Spleen (tissue), 11 donors: ENCODE results near the gene SLC6A20. TPM values are rescaled to one million over a fixed set of nuclear protein-coding genes. Genes with fewer than 3 reads are reported as not detected.

ENCODE experiments used
- DNase-seq: peaks from one replicate; pipeline ENCODE4 v3.0.0-alpha.2; 2020
- H3K27ac ChIP-seq, 8 donors: fragments of 200-600 bp; sonication (generic) in 7 of 8; 1 replicate in 4 of 8; 2 replicates in 4 of 8; pipeline versions ENCODE4 v1.5.0 to v1.8.0; 2016 to 2021; ENCODE audit warnings: inconsistent platforms in 4 of 8, mild to moderate bottlenecking in 4 of 8, moderate library complexity in 1 of 8
- H3K27me3 ChIP-seq, 7 donors: fragments of 200-600 bp; sonication (generic) in 6 of 7; replicated peaks in 1 of 7; 1 replicate in 4 of 7; 2 replicates in 3 of 7; pipeline versions ENCODE4 v1.5.0 to v1.8.0; 2016 to 2021; ENCODE audit warnings: inconsistent platforms in 3 of 7, mild to moderate bottlenecking in 1 of 7
- H3K36me3 ChIP-seq, 6 donors: fragments of 200-600 bp; sonication (generic) in 5 of 6; 1 replicate in 4 of 6; 2 replicates in 2 of 6; pipeline versions ENCODE4 v1.5.0 to v1.8.0; 2016 to 2021; ENCODE audit warnings: inconsistent platforms in 2 of 6
- H3K4me1 ChIP-seq, 6 donors: fragments of 200-600 bp; sonication (generic) in 5 of 6; 1 replicate in 3 of 6; 2 replicates in 3 of 6; pipeline versions ENCODE4 v1.5.0 to v1.8.0; 2016 to 2021; ENCODE audit warnings: inconsistent platforms in 3 of 6
- H3K4me3 ChIP-seq, 8 donors: fragments of 200-600 bp; sonication (generic) in 7 of 8; 1 replicate in 4 of 8; 2 replicates in 4 of 8; pipeline versions ENCODE4 v1.5.0 to v1.8.0; 2016 to 2021; ENCODE audit warnings: inconsistent platforms in 4 of 8, mild to moderate bottlenecking in 4 of 8, moderate library complexity in 2 of 8
- H3K9me3 ChIP-seq, 8 donors: fragments of 200-600 bp; sonication (generic) in 7 of 8; 1 replicate in 4 of 8; 2 replicates in 4 of 8; pipeline versions ENCODE4 v1.5.0 to v1.8.0; 2016 to 2021; ENCODE audit warnings: inconsistent platforms in 4 of 8
- CTCF ChIP-seq, 11 experiments: fragments of 200-600 bp in 7 of 11; fragments of 450-650 bp in 4 of 11; sonication (generic) in 4 of 11; IDR thresholded peaks in 8 of 11; conservative IDR thresholded peaks in 3 of 11; 1 replicate in 7 of 11; 2 replicates in 4 of 11; pipeline versions ENCODE4 v1.4.0 to v1.8.0; 2016 to 2021; ENCODE audit warnings: antibody characterized with exemption in 11 of 11, inconsistent platforms in 4 of 11, mild to moderate bottlenecking in 1 of 11
- POLR2A ChIP-seq, 3 donors: fragments of 450-650 bp; IDR thresholded peaks; one replicate each; pipeline ENCODE4 v1.5.1; 2017; ENCODE audit warnings: antibody characterized with exemption in 3 of 3, mild to moderate bottlenecking in 1 of 3
- POLR2AphosphoS5 ChIP-seq, 3 donors: sonication (generic); formaldehyde crosslinking; IDR thresholded peaks; one replicate each; pipeline ENCODE4 v1.5.1; 2017; ENCODE audit warnings: antibody characterized with exemption in 3 of 3
- WGBS, 5 donors: extraction: QIAGEN DNeasy Blood & Tissue Kit in 3 of 5; methylation state at CpG; one replicate each; pipeline versions ENCODE4 v1.1.5 to v1.1.7; 2013 to 2018; 5-methylcytosine and 5-hydroxymethylcytosine counted together
- intact Hi-C: fragments of 100-400 bp; cut with DNase I; formaldehyde crosslinking; loops from one replicate; pipeline ENCODE4 v1.15.0; 2023; ENCODE audit warnings: low total_unique reads
- polyA plus RNA-seq, 3 donors: library from polyadenylated mRNA; stranded (reverse); fragments of 200-250 nt; gene quantifications; one replicate each; pipeline ENCODE4 v1.2.1, GENCODE V29; 2013
- total RNA-seq, 7 donors: library from RNA; depleted of rRNA in 3 of 7; stranded (reverse); fragments of >200 nt in 3 of 7; fragmentation: NEBNext Ultra II Directional in 4 of 7; extraction: Animal tissue kit (Norgen Biotek cat#: 25700) in 4 of 7; gene quantifications; one replicate each; pipeline versions ENCODE4 v1.1.0 to v1.2.1, GENCODE V29; 2016 to 2021
- donor health status: healthy with polysubstance abuse.
- donor health status: DM: no; HTN: no; CAD: no; lungs with moderate emphysema.
- donor health status: DM: no; HTN: no; CAD: no.
- donor health status: Bipolar disorder and iron deficiency.
- donor health status: healthy.
- donor health status: DM: no; HTN: no; CAD: no.
- donor health status: DM: yes; HTN: yes; CAD: no.

The SLC6A20 gene
- total and polyA plus RNA-seq, 10 donors, result 0.02 to 0.49 (median 0.32) TPM; not detected in 3

- 94 to 98% (median 96%) methylated on average over 8 to 9 of the region's 9 CpGs for WGBS, 5 donors
Observed at GRCh38 chr3:45771166-45771775, 25.1 kb downstream of the SLC6A20 start.

GRCh38 chr3:45765958-45766357, 30.4 kb downstream of the SLC6A20 start:
- H3K4me3 ChIP-seq, result no peak overlapping the region
- WGBS, 5 donors, result 85 to 88% (median 87%) methylated on average over 8 of the region's 8 CpGs
- H3K4me1 ChIP-seq, result peaks cover 0 to 7% (median 4%) of the 10 kb centered on the region in 6 donors
- no peak overlapping the region for H3K27ac ChIP-seq
- peaks cover 0 to 5% (median 0%) of the 10 kb centered on the region in 7 donors for H3K27me3 ChIP-seq
- intact Hi-C loops, result loop anchor here (10.0 kb wide), 1 partner anchor 309 kb away; no protein-coding TSS in a partner anchor
- H3K36me3 ChIP-seq, result no peaks in the 10 kb centered on the region
- TF ChIP-seq CTCF (IDR thresholded peaks at IDR 0.05 in 8 of 11, conservative IDR thresholded peaks at IDR 0.05 in 3 of 11) (no peak), POLR2AphosphoS5 (IDR thresholded peaks at IDR 0.05) (no peak), POLR2A (IDR thresholded peaks at IDR 0.05) (no peak)
- H3K9me3 ChIP-seq, result peaks cover 0 to 11% (median 4%) of the 10 kb centered on the region in 8 donors
- no peak for DNase-seq

More at GRCh38 chr3:45771166-45771775, 25.1 kb downstream of the SLC6A20 start:
- H3K27ac ChIP-seq, result no peak overlapping the region
- H3K27me3 ChIP-seq, result no peaks in the 10 kb centered on the region
- intact Hi-C loops, result no loop called here
- DNase-seq, result no peak
- TF ChIP-seq POLR2AphosphoS5 (IDR thresholded peaks at IDR 0.05) (no peak), POLR2A (IDR thresholded peaks at IDR 0.05) (no peak), CTCF (IDR thresholded peaks at IDR 0.05 in 8 of 11, conservative IDR thresholded peaks at IDR 0.05 in 3 of 11) (no peak)
- no peaks in the 10 kb centered on the region for H3K36me3 ChIP-seq
- H3K4me3 ChIP-seq, result no peak overlapping the region
- peaks cover 0 to 11% (median 4%) of the 10 kb centered on the region in 8 donors for H3K9me3 ChIP-seq
- no peaks in the 10 kb centered on the region for H3K4me1 ChIP-seq

DNA sequence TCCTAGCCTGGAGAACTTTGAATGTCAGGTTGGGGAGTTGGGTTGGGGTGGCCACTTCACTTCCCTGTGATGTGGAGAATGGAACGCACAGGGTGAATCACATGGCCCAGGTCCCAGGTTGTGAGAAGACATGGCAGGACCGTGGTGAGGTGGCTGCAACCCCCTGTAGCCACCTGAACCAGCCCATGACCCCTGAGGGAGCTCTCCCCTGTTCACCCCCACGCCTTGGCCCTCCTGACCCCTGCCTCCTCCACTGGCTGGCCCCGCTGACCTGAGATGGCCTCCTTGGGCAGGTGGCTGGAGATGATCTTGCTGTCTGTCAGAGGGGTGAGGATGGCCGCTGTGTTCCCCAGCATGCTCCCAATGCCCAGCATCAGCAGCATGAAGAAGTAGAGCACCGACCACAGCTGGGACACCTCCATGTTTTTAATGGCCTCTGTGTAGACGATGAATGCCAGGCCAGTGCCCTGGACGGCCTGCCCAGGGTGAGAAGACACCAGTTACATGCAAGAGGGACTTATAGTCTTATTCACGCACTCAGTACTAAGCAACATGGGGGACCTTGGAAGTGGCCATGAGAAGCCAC, 31.0 kb downstream of the SLC6A20 start:
- intact Hi-C loops, result loop anchor here (10.0 kb wide), 1 partner anchor 309 kb away; no protein-coding TSS in a partner anchor
- H3K27ac ChIP-seq, result no peak overlapping the region
- no peaks in the 10 kb centered on the region for H3K36me3 ChIP-seq
- TF ChIP-seq POLR2A (IDR thresholded peaks at IDR 0.05) (no peak), POLR2AphosphoS5 (IDR thresholded peaks at IDR 0.05) (no peak), CTCF (IDR thresholded peaks at IDR 0.05 in 8 of 11, conservative IDR thresholded peaks at IDR 0.05 in 3 of 11) (no peak)
- peaks cover 0 to 11% (median 4%) of the 10 kb centered on the region in 8 donors for H3K9me3 ChIP-seq
- peaks cover 0 to 8% (median 0%) of the 10 kb centered on the region in 7 donors for H3K27me3 ChIP-seq
- peaks cover 0 to 8% (median 4%) of the 10 kb centered on the region in 6 donors for H3K4me1 ChIP-seq
- no peak for DNase-seq
- no peak overlapping the region for H3K4me3 ChIP-seq
- 81 to 94% (median 89%) methylated on average over 7 to 9 of the region's 9 CpGs for WGBS, 5 donors

- Histone ChIP-seq H3K9me3 (peaks cover 0 to 11% (median 4%) of the 10 kb centered on the region in 8 donors), H3K36me3 (no peaks in the 10 kb centered on the region), H3K4me1 (peaks cover 0 to 8% (median 4%) of the 10 kb centered on the region in 6 donors), H3K4me3 (no peak overlapping the region), H3K27me3 (peaks cover 0 to 16% (median 0%) of the 10 kb centered on the region in 7 donors), H3K27ac (no peak overlapping the region)
- no peak for DNase-seq
- 87 to 95% (median 93%) methylated on average over 5 of the region's 5 CpGs for WGBS, 5 donors
- TF ChIP-seq CTCF (IDR thresholded peaks at IDR 0.05 in 8 of 11, conservative IDR thresholded peaks at IDR 0.05 in 3 of 11) (no peak), POLR2A (IDR thresholded peaks at IDR 0.05) (no peak)
- intact Hi-C loops, result loop anchor here (10.0 kb wide), 1 partner anchor 312 kb away; no protein-coding TSS in a partner anchor
Observed at GRCh38 chr3:45763303-45763675, 33.0 kb downstream of the SLC6A20 start.
